HG02642 (cell line): ENCODE measurements around the gene STXBP3.

Experiments
- ATAC-seq: cut with Tn5 transposase; IDR thresholded peaks from one replicate; pipeline ENCODE4 v1.9.1; 2021; ENCODE audit warnings: mild to moderate bottlenecking; ENCODE audit not compliant: unreplicated experiment, poor library complexity

The STXBP3 gene

DNA sequence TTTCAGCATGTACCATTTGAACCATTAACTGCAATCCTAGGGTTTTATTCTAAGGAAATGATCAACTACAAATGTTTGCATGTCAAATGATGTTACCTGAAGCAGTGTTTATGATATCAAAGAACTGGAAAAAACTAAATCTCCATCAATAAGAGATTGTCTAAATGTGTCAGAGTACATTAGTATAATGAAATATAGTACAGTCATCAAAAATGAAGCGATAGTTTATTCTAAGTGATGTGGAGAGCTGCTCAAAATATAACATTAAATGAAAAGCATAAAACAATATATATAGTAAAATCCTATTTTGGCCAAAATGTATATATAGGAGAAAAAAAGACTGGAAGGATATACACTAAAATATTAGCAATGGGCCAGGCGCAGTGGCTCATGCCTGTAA is 86.5 kb downstream of the STXBP3 start:
- ATAC-seq = no peak

DNA sequence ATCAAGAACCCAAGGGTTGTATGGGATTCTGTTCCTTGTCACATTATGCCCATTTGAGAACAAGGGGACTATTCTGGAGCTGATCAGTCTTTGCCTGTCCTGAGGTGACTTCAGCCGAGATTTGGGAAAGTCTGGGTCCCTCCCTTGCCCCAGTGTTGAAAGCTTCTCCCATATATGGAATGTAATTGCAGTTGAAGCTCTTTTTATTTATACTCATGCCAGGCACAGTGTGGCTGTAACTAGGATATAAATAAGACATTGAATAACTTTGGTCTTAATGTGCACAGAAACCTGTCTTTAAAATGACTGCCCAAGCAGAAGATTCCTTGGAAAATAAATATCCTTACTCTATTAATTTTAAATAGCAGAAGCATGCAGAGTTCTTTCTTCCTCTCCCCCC is 95.2 kb downstream of the STXBP3 start:
- ATAC-seq = no peak

DNA sequence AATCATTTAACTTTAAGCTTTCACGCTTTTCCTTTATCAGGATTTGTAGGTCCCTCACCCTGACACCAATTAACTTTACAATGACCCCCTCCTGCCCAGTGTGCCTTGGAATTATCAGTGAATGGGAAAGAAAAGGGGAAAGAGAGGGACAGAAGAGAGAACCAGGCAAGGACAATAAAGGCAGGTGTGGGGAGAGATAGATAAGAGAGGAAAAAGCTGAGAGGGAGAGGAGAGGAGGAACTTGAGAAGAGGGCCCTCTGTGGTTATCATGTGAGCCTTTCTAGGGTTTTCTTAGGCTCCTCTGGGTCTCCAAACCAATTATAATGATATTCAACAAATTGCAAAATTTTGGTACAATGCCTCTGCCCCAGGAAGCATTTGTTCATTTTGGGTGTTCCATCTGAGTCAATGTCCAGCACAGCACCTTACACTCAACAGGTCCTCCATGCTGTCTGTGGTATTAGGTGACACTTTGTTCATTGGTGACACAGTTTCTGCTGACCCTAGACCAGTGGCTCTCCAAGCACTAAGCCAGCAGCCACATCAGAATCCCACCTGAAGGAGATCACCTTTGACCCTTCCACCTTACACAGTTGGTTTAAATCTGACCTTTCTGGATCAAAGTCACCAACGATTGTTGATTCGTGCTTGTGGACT is 96.2 kb downstream of the STXBP3 start:
- no peak for ATAC-seq

DNA sequence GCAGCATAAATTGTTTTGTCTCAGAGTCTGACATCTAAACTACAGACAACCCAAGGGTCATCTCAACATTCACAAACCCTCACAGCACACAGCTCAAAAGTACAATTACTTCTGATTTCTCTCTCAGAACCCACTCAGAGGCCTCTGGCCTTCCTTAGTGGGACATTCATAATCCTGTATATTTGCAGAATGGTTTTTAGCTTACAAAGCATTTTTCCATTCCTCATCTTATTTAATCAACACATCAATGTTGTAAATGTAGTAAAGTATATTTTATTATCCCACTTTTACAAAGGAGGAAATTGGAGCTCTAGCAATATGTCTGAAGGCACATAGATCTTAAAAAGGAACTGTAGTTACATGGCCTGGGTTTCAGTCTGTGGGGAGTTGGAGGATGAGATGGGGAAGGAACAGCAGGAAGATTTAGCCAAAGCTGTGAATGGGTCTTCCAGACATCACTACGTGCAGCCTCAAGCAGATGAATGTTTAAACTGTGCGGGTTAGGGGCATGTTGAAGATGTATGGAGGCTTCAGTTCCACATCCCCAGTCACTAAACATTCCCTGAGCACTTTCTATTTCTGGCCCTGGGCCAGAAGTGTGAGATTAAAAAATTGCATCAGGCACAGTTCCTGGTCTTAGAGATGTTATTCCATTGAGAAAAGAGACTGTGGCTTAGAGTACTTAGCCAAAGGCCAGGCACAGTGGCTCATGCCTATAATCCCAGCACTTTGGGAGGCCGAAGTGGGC is 97.1 kb downstream of the STXBP3 start:
- ATAC-seq = no peak

DNA sequence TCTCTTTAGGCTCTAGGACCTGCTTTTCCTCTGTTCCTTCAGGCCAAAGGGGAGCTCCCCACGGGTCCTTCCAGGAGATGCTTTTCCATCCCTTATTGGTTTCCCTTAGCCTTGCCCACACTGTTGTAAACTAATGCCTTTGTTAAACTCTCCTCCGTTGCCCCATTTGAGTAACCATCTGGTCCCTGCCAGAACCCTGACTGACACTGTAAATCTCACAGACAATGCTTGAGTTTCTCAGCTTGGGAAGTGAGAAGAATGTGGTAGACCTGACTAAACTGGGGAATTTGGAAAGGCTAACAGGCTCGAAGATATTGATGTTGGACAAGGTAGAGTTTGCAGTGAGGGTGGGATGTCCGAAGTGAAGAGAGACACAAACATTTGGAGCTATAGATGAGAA is 99.0 kb downstream of the STXBP3 start:
- ATAC-seq = no peak

DNA sequence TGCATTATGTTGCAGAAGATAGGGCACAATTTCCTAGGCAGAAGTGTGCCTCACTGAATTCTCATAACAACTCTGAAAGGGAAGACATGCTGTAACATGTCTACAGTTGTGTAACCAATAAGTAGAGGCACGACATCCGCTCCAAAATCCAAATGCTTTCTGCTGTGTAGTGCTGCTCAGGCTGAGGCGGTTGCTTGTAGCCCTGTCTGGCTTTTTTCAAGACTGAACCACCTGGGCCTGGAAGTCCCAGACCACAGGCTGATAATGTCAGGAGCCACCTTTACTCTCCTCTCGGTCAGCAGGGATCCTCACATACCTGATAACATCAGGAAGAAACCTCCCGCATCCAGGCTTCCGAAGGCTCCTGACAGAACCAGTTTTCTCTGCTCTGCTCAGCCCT is 99.5 kb downstream of the STXBP3 start:
- no peak for ATAC-seq

DNA sequence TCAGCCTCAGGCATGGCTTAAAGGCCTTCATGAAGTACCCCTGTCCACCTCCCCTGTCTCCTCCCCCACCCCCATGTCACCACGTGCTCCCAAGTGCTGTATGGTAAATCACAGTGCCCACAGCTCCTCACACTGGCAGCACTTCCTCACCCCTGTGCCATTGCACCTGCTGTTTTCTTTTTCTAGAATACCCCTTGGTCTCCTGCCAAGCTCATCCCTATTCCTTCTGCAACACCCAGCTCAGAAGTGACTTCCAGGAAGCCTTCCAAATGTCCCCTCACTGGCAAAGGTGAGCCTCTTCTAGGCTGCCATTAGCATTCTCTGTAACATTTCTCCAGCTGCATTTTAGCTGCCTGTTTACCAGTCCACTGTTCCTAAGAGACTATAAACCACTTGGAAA is 101.0 kb downstream of the STXBP3 start:
- no peak for ATAC-seq

DNA sequence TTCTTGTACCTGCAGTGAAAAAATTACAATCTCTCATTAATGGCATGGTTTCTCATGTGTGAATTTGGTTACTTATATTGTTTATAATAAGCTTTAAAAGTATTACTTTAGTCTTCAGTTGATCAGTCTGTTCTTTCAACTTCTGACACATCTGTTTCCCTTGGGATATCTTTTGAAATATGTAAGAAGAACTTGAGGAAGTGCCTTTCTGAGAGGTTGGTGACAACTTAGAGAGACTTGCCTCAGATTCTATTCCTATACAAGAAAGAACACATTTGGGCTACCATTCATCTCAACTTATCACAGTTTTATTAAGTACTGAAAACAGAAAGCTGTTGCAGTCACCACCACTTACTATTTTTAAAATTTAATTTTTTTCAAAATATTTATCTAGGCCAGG is 102.3 kb downstream of the STXBP3 start:
- ATAC-seq = no peak

DNA sequence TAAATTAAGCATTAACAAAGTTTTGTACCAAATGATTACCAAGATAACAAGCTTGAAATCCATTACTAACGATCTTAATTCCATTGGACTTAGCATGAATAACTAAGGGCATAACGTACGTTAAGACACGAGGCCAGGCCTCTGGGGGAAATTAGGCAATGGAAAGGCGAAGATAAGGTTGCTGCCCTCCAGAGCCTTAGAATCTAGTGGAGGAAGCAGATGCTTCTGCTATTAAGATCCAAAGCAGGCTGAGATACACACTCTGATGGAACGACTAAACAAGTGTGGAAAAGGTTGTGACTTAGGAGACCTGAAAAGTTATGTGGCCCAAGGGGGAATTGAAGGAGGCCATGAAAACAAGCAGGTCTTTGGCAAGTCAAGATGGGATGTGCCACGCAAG is 104.5 kb downstream of the STXBP3 start:
- ATAC-seq = no peak

DNA sequence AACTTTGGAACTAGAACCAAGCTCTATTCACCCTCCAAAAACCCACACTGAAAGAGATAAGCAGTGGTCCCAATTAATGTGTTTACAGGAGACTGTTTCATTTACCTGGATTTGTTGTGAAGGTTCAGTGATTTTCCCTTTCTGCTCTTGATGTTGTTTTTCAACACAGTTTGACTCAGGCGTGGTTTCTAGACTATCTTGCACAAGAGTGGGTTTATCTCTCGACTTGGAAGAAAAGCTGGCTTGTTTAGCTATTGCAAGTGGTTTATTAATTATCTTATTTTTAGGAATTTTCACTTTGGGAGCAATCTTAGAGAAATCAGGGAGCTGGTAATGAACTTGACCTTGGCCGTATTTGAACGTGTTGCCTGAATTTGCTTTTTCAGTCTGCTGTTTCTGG is 105.1 kb downstream of the STXBP3 start:
- ATAC-seq = no peak

DNA sequence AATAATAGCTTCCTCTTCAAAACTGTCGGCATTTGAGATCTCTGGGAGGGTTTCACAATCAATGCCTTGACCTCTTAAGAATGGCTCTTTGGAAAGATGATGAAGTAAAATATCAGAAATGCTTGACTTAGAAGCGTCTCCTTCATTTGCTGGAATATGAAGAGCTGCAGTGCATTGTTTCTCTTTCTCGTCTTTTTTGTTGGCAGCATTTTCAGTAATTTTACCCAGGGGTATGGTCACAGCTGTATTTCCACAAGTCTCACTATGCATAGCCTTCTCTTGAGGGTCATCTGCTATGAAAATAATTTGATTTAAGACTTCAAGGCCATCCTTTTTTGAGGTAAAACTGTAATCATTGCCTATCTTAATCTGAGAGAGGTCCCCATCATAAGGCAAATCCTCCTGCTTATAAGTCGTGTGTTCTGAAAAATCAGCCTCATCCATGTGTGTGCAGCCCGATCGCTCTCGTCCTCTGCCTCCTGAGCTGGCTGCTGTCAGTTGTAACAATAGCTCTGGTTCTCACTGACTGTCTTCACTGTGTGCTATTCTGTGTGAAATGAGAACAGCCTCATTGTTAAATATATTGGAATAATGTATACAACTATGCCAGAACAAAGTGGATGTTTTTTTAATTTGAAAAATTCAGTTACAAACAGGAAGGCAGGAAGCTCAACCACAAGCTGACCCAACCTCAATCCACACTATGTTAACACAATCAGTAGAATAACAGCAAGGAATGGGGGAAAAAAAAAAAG is 105.9 kb downstream of the STXBP3 start:
- ATAC-seq = no peak

DNA sequence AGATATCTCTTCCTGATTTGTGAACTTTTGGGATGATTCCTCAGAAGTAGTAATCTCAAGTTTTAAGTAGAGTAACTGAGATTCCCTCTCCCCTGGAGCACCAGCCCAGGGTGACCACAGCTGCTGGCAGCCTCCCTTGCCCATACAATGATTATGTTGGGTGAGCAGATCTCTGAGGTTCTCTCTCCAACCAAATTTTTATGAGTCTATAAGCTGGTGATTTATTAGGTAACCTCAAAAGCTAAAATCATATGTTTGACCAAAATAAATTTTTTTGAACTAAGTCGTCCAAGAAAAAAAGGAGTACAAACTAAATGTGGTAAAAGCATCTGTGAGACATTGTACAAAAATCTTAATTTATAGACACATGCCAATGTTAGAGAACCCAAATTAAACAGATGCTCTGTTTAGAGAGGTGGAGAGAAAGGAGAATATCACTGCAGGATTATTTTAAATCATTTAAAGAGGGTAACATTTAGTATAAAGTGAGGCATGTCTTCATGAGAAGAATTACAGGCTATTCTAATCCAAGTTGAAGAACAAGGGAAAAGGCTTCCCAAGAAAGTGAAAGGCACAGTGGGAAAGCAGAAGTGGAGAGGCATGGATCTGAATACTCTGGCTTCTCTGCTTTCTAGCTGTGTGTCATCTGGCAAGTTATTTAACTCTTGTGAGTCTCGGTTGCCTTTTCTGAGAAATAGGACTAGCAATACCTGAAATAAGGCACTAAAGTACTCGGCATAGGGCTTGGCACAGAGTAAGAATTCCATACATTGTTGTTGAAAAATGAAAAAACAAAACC is 107.9 kb downstream of the STXBP3 start:
- ATAC-seq = no peak

DNA sequence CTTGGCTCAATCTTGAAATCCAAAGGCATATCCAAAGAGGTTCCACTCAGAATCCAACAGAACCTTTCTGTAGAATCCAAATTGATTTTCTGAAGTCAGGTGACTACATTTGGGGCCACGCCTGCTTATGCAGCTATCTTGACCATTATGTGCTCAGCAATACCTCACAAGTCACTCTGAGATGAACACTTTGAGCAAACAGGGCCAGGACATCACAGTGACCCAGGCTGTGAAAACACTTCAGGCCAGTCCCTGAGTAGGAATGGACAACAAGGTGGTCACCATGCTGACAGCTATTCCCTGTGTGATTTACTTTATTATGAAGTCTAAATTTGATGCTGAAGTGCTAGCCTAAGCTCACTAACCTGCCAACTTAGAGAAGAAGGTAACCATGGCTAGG is 110.5 kb downstream of the STXBP3 start, which contains the start of gene AKNAD1:
Gene AKNAD1 (minus strand): TSS at position 101 of the 400 bp plus-strand sequence. CDS start 4,430 bp downstream, outside the sequence.
- no peak for ATAC-seq

DNA sequence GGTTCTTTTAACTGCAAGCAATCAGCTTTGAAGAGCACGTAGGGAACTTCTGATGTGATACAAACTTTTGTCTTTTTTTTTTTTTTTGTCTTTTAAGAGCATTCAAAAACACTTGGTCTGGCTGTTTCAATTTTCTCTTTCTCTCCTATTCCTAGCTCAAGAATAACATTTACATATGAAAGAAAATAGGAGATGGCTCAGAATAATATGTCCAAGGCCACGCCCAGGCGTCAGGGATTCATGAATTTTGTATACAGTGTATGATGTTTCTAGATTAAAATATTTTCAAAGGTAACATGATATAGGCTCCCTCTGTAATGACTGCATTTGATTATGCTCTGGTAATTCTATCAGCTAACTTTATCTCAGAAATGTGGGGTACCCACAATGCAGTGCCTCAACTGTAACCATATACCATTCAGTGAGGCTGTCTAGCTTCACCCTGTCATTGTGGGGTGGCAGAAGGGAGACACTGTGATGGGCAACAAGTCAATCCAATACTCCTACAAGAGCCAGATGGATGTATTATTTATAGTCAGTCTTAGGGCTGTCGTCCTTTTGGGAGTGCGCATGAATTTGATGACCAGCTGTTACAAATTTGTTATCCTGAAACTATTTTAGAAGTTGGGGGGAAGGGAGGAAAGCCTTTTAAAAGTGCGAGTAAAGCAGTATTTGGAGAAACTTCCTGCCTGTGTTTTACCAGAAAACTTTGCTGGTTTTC is 111.9 kb downstream of the STXBP3 start:
- no peak for ATAC-seq
